ENCODE data around the gene BANF2.

DNA sequence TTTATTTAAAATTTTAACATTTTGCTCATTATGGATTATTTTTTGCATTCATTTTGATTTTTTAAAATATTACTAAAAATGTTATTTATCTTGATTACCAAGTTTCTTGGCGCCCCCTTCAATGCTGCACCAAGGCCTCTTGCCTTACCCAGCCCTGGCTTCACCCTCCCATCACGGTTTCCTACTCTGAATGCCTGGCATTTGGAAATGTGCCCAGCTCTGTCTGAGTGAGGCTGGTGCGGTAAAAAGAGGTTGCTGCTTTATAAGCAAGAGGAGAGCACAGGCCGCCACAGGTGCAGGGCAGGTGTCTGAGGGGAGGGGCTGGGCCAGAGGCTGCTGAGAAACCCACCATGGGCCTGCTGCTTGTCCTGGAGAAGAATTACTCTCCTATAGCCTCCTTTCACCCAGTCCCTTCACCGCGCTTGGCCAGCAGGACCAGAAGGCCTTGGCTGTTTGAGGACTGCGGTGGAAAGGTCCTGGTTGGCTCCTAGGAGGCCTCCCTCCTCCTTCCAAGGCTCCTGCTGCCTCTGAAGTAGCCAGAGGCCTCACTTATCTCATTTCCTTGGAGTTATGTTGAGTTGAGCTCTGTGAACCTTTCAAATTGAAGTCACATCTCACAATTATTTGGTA is 62.6 kb downstream of the BANF2 start:
- no peak for TF ChIP-seq ZNF780A (CRISPR knock-in tag; IDR thresholded peaks at IDR 0.05)
- no peak for TF ChIP-seq ELF1 (CRISPR knock-in tag; IDR thresholded peaks at IDR 0.05)
- TF ChIP-seq, protein P1, sequence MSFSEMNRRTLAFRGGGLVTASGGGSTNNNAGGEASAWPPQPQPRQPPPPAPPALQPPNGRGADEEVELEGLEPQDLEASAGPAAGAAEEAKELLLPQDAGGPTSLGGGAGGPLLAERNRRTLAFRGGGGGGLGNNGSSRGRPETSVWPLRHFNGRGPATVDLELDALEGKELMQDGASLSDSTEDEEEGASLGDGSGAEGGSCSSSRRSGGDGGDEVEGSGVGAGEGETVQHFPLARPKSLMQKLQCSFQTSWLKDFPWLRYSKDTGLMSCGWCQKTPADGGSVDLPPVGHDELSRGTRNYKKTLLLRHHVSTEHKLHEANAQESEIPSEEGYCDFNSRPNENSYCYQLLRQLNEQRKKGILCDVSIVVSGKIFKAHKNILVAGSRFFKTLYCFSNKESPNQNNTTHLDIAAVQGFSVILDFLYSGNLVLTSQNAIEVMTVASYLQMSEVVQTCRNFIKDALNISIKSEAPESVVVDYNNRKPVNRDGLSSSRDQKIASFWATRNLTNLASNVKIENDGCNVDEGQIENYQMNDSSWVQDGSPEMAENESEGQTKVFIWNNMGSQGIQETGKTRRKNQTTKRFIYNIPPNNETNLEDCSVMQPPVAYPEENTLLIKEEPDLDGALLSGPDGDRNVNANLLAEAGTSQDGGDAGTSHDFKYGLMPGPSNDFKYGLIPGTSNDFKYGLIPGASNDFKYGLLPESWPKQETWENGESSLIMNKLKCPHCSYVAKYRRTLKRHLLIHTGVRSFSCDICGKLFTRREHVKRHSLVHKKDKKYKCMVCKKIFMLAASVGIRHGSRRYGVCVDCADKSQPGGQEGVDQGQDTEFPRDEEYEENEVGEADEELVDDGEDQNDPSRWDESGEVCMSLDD (CRISPR knock-in tag; IDR thresholded peaks at IDR 0.05; ENCODE audit: borderline replicate concordance), result no peak
- TF ChIP-seq ZNF530 (CRISPR knock-in tag; IDR thresholded peaks at IDR 0.05; ENCODE audit: low read depth), result no peak
- TF ChIP-seq NFE2L1 (CRISPR knock-in tag; IDR thresholded peaks at IDR 0.05; ENCODE audit: borderline replicate concordance), result no peak
- TF ChIP-seq, protein P2, sequence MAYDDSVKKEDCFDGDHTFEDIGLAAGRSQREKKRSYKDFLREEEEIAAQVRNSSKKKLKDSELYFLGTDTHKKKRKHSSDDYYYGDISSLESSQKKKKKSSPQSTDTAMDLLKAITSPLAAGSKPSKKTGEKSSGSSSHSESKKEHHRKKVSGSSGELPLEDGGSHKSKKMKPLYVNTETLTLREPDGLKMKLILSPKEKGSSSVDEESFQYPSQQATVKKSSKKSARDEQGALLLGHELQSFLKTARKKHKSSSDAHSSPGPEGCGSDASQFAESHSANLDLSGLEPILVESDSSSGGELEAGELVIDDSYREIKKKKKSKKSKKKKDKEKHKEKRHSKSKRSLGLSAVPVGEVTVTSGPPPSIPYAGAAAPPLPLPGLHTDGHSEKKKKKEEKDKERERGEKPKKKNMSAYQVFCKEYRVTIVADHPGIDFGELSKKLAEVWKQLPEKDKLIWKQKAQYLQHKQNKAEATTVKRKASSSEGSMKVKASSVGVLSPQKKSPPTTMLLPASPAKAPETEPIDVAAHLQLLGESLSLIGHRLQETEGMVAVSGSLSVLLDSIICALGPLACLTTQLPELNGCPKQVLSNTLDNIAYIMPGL (CRISPR knock-in tag; IDR thresholded peaks at IDR 0.05; ENCODE audit: borderline replicate concordance in 1 of 2, low read depth in 1 of 2), result no peak
- no peak for TF ChIP-seq YEATS2 (CRISPR knock-in tag; IDR thresholded peaks at IDR 0.05; ENCODE audit: borderline replicate concordance)
- no peak for TF ChIP-seq PLRG1 (conservative IDR thresholded peaks at IDR 0.05)

All from HepG2 (cell line).